GM10847 (cell line): ENCODE results near the gene LYVE1.

Experiments used
- POLR2A ChIP-seq: IDR thresholded peaks from 2 replicates; pipeline ENCODE4 v1.6.1; 2011; ENCODE audit not compliant: insufficient read length; ENCODE audit errors: extremely low read depth

The LYVE1 gene

GRCh38 chr11:10568486-10568941, at the start of gene LYVE1:
Gene LYVE1, minus strand, starts transcription at chr11:10568665. Its CDS starts 133 bp downstream, at chr11:10568532.
- TF ChIP-seq POLR2A: no peak

DNA sequence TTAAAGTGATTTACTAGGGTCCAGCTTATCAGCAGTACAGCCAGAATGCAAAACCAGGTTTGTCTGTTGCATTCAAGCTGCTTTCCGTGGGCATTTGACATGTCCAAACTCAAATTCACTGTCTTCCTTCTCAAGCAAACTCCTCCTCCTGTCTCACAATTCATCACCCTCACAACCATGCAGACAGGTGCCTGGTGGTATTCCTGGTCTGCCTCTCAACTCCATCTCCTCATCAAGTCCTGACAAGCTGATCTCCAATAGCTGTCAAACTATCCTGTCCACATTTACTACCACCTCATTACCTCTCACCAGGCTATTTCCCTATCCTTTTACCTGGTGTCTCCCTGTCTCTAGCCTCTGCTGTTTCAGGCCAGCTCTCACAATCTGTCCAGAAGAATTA, 49.1 kb upstream of the LYVE1 start:
- no peak for TF ChIP-seq POLR2A

- TF ChIP-seq POLR2A: no peak
These were observed 43.8 kb upstream of the LYVE1 start for GRCh38 chr11:10611979-10612862.

DNA sequence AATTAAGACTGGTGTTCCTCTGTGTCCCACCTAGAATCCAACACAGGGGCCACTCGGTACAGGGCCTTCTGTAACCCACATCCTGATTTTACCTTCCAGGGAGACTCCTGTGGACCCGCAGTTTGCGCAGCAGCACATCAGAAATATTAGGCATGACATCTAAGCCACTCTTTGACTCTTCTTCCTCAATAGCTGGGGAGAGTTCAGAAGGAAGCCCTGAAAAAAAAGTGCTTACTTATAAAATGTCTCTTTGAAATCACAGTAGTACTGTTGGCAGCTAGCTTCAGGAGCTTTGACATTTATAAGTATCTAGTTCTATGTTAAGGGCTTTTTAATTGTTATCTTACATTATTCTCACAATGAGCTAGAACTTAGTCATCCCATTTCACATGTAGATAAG, 41.2 kb upstream of the LYVE1 start:
- TF ChIP-seq POLR2A: no peak

DNA sequence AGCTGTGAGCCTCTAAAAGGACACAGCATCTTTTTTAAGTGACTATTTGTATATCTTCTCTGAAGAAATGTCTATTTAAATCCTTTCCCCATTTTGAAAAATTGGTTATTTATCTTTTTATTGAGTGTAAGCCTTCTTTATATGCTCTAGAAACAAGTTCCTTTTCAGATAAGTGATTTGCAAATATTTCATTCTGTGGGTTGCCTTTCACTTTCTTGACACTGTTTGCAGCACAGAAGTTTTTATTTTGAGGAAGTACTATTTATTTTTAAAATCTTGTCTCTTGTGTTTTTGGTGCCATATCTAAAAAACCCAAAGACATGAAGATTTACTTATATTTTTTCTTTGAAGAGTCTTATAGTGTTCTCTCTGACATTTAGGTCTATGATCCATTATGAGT, 40.1 kb upstream of the LYVE1 start:
- TF ChIP-seq POLR2A: no peak

GRCh38 chr11:10607462-10608132, 39.1 kb upstream of the LYVE1 start:
- TF ChIP-seq POLR2A: no peak

- TF ChIP-seq POLR2A: no peak
These were observed 38.2 kb upstream of the LYVE1 start for GRCh38 chr11:10606536-10607208.

DNA sequence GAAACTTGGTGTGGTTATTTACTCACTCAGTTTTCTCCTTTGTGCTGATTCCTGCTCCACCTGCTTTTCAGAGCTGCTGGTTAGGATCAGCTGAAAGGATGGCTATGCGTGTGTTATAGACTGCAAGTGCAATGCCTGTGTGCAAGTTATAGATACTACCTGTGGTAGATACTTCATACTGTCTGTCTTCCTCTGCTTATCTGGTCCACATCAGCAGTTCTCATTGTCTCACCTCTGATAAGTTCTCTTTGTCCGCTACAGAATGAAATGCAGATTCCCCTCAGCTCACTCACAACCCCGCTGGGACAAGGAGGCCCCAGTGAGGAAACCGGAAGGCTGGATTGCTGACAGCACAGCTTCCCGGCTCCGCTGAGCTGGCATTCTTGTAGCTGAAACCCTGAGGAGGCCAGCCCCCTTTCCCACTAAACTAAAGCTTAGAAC, 37.5 kb upstream of the LYVE1 start:
- TF ChIP-seq POLR2A: no peak

- no peak for TF ChIP-seq POLR2A
These were observed 36.3 kb upstream of the LYVE1 start for GRCh38 chr11:10604798-10605197.

DNA sequence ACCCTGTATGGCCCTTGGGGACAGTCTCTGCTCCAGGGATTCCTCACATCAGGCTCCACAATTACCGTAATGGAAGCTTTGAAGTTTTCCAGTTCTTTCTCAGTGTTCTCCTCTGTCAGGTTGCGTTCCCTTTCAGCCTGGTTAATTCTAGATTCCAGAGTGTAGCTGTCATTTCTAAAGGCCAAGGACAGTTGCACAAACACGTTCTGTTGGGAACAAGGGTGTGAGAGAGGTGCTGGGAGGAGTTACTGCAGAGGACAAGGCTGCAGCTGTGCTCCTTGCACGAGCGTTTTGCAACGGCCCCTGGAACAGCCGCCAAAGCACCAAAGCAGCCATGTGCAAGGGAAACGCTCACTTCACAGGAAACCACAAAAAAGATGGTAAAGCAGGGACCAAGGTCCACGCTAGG, 35.9 kb upstream of the LYVE1 start:
- no peak for TF ChIP-seq POLR2A

GRCh38 chr11:10603721-10604297, 35.3 kb upstream of the LYVE1 start:
- TF ChIP-seq POLR2A: no peak

DNA sequence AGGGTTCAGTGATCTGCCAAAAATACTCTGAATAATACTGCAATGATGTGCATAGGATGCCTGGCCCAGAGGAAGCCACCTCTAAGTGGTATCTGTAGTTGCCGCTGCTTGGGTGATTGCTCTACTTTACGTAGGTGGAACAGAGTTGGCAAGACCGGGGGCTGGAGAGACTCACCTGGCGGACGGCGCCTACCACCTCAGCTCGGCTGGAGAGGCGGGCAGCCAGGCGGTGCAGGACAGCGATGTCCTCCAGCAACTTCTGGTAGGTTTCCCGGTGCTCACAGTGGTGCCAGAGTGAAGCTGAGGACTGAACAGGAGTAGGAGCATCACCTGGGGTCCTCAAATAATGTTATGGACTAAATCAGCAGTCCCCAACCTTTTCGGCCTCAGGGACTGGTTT, 34.5 kb upstream of the LYVE1 start:
- no peak for TF ChIP-seq POLR2A

GRCh38 chr11:10602366-10602765, 33.9 kb upstream of the LYVE1 start:
- no peak for TF ChIP-seq POLR2A

GRCh38 chr11:10601837-10602236, 33.4 kb upstream of the LYVE1 start:
- TF ChIP-seq POLR2A: no peak

DNA sequence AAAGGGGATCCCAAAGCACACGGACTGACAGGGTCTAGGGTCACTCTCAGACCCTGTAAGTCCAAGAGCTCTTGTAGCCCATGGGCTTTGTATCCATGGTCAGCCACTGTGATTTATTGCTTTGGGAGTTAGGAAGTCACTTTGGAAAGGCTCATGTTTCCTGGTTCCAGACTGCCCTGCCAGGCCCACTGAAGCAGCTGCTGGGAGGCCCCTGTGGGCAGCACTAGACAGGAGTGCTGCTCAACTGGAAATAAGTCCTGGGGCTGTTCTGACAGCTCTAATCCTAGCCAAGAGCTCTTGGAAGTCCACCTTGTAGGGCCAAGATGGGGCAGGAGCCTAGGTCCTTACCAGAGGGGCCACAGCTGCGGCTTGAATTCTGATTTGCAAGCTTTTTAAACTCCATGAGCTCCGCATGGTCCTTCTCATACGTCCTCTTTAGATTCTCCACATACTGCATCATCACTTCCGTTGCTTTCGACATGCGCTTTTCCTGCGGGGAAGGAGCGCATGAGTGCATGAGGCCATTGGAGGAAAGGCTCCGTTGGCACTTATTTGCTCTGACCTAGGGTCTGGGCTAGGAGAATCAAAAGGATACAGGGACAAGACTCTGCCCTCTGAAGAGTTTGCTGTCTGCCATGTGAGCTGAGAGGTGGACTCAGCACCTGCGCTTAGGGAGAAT, 32.2 kb upstream of the LYVE1 start:
- no peak for TF ChIP-seq POLR2A
